ENCODE results near the gene OPN3.

DNA sequence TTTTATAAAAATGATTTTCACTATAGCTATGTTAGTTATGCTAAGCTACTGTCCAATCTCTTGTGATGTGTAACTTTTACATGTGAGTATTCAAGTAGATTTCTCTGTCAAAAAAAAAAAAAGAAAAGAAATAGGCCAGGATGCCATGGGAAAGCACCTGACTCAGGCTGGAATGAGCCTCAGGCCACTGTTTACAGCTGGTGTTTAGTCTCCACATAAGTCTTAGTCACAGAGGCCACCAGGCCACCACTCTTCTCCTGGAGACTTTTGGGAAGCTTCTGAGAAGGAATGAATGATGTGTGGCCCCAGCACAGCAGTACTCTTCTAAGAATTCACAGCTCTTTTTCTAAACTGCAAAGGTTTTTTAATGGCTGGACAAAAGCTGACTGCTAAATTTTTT lies 48.9 kb downstream of the OPN3 start:
- TF ChIP-seq, protein P1, sequence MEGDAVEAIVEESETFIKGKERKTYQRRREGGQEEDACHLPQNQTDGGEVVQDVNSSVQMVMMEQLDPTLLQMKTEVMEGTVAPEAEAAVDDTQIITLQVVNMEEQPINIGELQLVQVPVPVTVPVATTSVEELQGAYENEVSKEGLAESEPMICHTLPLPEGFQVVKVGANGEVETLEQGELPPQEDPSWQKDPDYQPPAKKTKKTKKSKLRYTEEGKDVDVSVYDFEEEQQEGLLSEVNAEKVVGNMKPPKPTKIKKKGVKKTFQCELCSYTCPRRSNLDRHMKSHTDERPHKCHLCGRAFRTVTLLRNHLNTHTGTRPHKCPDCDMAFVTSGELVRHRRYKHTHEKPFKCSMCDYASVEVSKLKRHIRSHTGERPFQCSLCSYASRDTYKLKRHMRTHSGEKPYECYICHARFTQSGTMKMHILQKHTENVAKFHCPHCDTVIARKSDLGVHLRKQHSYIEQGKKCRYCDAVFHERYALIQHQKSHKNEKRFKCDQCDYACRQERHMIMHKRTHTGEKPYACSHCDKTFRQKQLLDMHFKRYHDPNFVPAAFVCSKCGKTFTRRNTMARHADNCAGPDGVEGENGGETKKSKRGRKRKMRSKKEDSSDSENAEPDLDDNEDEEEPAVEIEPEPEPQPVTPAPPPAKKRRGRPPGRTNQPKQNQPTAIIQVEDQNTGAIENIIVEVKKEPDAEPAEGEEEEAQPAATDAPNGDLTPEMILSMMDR (IDR thresholded peaks at IDR 0.05), result no peak
- no peak for TF ChIP-seq POLR2A (IDR thresholded peaks at IDR 0.05)
